HG02938 (cell line): Measurements from ENCODE around the gene DHX35.

ENCODE experiments used
- ATAC-seq: cut with Tn5 transposase; IDR thresholded peaks from one replicate; pipeline ENCODE4 v1.9.1; 2021; ENCODE audit warnings: mild to moderate bottlenecking, moderate library complexity; ENCODE audit not compliant: unreplicated experiment

Gene DHX35

GRCh38 chr20:39019027-39019426 is 56.9 kb downstream of the DHX35 start:
- ATAC-seq = no peak

- ATAC-seq = peak; percentile 82
These were observed 57.7 kb downstream of the DHX35 start for GRCh38 chr20:39019805-39020325.

- no peak for ATAC-seq
These were observed 59.6 kb downstream of the DHX35 start for GRCh38 chr20:39021748-39022147.

- ATAC-seq = no peak
These were observed 63.7 kb downstream of the DHX35 start for GRCh38 chr20:39025883-39026282.

GRCh38 chr20:39029364-39029763 is 67.2 kb downstream of the DHX35 start:
- no peak for ATAC-seq

- ATAC-seq = no peak
These were observed 70.9 kb downstream of the DHX35 start for GRCh38 chr20:39032997-39033396.

GRCh38 chr20:39036011-39036410 is 73.9 kb downstream of the DHX35 start:
- no peak for ATAC-seq

- ATAC-seq = no peak
These were observed 74.7 kb downstream of the DHX35 start for GRCh38 chr20:39036851-39037250.

GRCh38 chr20:39038047-39038446 is 75.9 kb downstream of the DHX35 start:
- ATAC-seq = no peak

- no peak for ATAC-seq
These were observed 76.4 kb downstream of the DHX35 start for GRCh38 chr20:39038495-39038894.

- ATAC-seq = no peak
These were observed 77.1 kb downstream of the DHX35 start for GRCh38 chr20:39039261-39039660.

- ATAC-seq = no peak
These were observed 78.0 kb downstream of the DHX35 start for GRCh38 chr20:39040116-39040515.

GRCh38 chr20:39041067-39041466 is 78.9 kb downstream of the DHX35 start:
- ATAC-seq = no peak

GRCh38 chr20:39042279-39043150 is 80.4 kb downstream of the DHX35 start:
- no peak for ATAC-seq

GRCh38 chr20:39044501-39044900 is 82.4 kb downstream of the DHX35 start:
- no peak for ATAC-seq

GRCh38 chr20:39045676-39046075 is 83.5 kb downstream of the DHX35 start:
- ATAC-seq = no peak

GRCh38 chr20:39047417-39047985 is 85.4 kb downstream of the DHX35 start:
- ATAC-seq = no peak

GRCh38 chr20:39048000-39048696 is 86.0 kb downstream of the DHX35 start:
- ATAC-seq = no peak

- ATAC-seq = no peak
These were observed 87.0 kb downstream of the DHX35 start for GRCh38 chr20:39049148-39049547.

- peak; percentile 64 for ATAC-seq
These were observed 87.8 kb downstream of the DHX35 start for GRCh38 chr20:39049684-39050554.

- no peak for ATAC-seq
These were observed 88.4 kb downstream of the DHX35 start for GRCh38 chr20:39050555-39050902.
